ENCODE measurements around the gene FBXO48. TPM values are rescaled to one million over a fixed set of nuclear protein-coding genes. Genes with fewer than 3 reads are reported as not detected.
A peak's percentile ranks its signal among the peaks of the same experiment; 100 is the strongest.

The FBXO48 gene
- total and polyA plus RNA-seq, 10 of the 15 experiments (the other 5 are each of a cell fraction or from before 2014, with no cell fraction given) = 0.56 to 2.3 (median 1.2) TPM

DNA sequence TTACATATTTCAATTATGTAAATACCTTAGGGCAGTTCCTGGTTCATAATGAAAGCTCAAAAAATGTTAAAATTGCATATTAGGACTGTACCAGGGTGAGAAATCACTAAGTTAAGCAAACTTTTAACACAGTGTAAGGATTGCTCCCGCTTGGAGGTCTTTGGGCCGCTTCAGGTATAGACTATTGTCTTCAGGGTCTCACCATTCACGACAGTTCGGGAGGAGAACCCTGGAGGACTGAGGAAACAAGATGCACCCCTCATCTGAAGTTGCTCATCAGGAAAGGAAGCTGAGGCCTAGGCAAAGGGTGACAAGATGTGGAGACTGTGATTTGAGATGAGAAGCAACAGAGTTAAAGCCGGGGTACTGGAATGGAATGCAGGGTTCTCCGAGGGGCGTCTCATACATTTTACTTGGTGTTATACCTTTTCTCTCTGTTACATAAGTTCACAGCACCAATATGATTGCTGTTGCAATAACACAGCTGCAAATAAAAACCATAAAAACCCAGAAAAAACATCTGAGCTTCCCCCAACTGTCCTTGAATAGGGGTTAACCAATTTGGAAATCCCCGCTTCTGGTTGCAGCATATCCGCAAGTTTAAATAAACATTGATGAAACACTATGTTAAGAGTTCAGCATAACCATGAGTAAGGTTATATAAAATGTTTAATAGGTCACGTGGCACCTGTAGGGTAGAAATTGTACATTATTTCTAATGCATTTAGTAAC lies 40.1 kb downstream of the FBXO48 start (continued):
- TF ChIP-seq RUNX3 (IDR thresholded peaks at IDR 0.05; ENCODE audit: low read length) = peak; percentile 96
- TF ChIP-seq CREM (IDR thresholded peaks at IDR 0.05; ENCODE audit: low read depth) = no peak
- TF ChIP-seq, protein P1, sequence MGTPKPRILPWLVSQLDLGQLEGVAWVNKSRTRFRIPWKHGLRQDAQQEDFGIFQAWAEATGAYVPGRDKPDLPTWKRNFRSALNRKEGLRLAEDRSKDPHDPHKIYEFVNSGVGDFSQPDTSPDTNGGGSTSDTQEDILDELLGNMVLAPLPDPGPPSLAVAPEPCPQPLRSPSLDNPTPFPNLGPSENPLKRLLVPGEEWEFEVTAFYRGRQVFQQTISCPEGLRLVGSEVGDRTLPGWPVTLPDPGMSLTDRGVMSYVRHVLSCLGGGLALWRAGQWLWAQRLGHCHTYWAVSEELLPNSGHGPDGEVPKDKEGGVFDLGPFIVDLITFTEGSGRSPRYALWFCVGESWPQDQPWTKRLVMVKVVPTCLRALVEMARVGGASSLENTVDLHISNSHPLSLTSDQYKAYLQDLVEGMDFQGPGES (IDR thresholded peaks at IDR 0.05) = no peak
- no peak; the same call in 1 of the 2 replicates for TF ChIP-seq GATAD2B (conservative IDR thresholded peaks at IDR 0.05; ENCODE audit: low read depth)
- no peak for TF ChIP-seq PML (IDR thresholded peaks at IDR 0.05; ENCODE audit: low read length)
- TF ChIP-seq SRF (IDR thresholded peaks at IDR 0.05; ENCODE audit: low read depth in 2 of 2, low read length in 2 of 2) = no peak
- TF ChIP-seq RFX5 (IDR thresholded peaks at IDR 0.05; ENCODE audit: low read depth, low read length) = no peak
- TF ChIP-seq STAT1 (conservative IDR thresholded peaks at IDR 0.05) = no peak
- TF ChIP-seq IKZF2 (IDR thresholded peaks at IDR 0.05) = peak; percentile 15 to 51; a peak in 3 of 4 replicates
- TF ChIP-seq RCOR1 (conservative IDR thresholded peaks at IDR 0.05; ENCODE audit: low read depth, low read length) = no peak
- no peak for TF ChIP-seq PAX8 (IDR thresholded peaks at IDR 0.05)

DNA sequence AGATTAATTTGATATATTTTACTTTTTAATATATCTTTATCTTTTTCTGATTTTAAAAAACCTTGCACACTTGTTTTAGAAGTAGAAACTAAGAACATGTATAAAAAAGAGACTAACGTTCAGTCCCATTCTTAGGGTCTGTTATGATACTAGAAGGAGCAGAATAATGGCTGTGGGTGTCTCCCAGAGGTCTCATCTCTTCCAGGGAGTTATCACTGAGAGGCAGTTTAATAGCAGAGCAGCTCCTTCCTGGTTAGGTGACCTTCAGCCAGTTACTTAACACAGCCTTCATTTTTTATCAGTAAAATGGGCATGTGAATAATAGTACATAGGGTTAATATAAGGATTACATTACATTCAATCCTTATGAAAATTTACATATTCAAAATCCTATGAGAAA lies 40.6 kb downstream of the FBXO48 start:
- peaks cover 57% of the 10 kb centered on the region for H3K4me1 ChIP-seq (ENCODE audit: control insufficient read depth, insufficient read depth, low read length)
- FAIRE-seq = no peak

More for the DNA sequence above, 40.6 kb downstream of the FBXO48 start:
- H3K27ac ChIP-seq (ENCODE audit: control insufficient read depth, insufficient read depth) = peak overlapping the region; percentile 88
- no peak for ATAC-seq
- H3K4me2 ChIP-seq (ENCODE audit: control insufficient read depth, insufficient read depth) = 0 out of 2 replicates have a peak overlapping the region, but pooled peaks have one; percentile 39
- in situ Hi-C loops (cut with MboI) = loop anchor here (25.0 kb wide), 1 partner anchor 1989 kb away; the partner anchor contains the start of gene MEIS1
- H3K4me3 ChIP-seq = 0 out of 2 replicates have a peak overlapping the region, but pooled peaks have one; percentile 11
- no peaks in the 10 kb centered on the region; the same call in 2 of the 3 replicates for H3K9me3 ChIP-seq (replicated peaks; ENCODE audit: control insufficient read depth, insufficient read depth, low read length)
- WGBS (ENCODE audit: insufficient coverage, insufficient replicate concordance, low lambda C conversion rate, missing lambda C conversion rate) = 57% methylated on average over 1 of the region's 1 CpG
- intact Hi-C loops (cut with micrococcal nuclease; ENCODE audit: unreplicated experiment) = no loop called here
- ChIA-PET SMC1A (ENCODE audit: uncharacterized antibody, unreplicated experiment) (interaction anchor here (1.0 to 11.0 kb wide), 17 partner anchors 12 to 242 kb away, joined by 3 to 200 read pairs (median 7); partner anchors contain the start of gene PLEK), CTCF (interaction anchor here (0.8 to 8.8 kb wide), 9 partner anchors 10 to 65 kb away, joined by 3 to 91 read pairs (median 4); no protein-coding TSS in a partner anchor), RAD21 (ENCODE audit: unreplicated experiment) (interaction anchor here (0.9 to 7.8 kb wide), 15 partner anchors 8 to 61 kb away, joined by 3 to 116 read pairs (median 5); partner anchors contain the start of genes APLF, FBXO48 and PLEK), POLR2A (interaction anchor here (0.7 to 6.3 kb wide), 7 partner anchors 8 to 59 kb away, joined by 3 to 69 read pairs (median 14); no protein-coding TSS in a partner anchor)
- no peak for DNase-seq (ENCODE audit: low read depth, low spot score)
- no peak overlapping the region; the same call in 1 of the 2 replicates for H3K9ac ChIP-seq (ENCODE audit: control insufficient read depth, insufficient read depth, low read length)
- TF ChIP-seq MXI1 (IDR thresholded peaks at IDR 0.05; ENCODE audit: low read depth, low read length) (no peak), HCFC1 (IDR thresholded peaks at IDR 0.05; ENCODE audit: low read length) (no peak), POLR2AphosphoS2 (IDR thresholded peaks at IDR 0.05; ENCODE audit: low read depth, low read length) (no peak), POLR2A (IDR thresholded peaks at IDR 0.05; ENCODE audit: low read depth, low read length) (0 out of 2 replicates have a peak, but pooled peaks have one; percentile 6), ZBED1 (IDR thresholded peaks at IDR 0.05; ENCODE audit: borderline replicate concordance) (peak; percentile 53; the same call in 1 of the 2 replicates), RBBP5 (conservative IDR thresholded peaks at IDR 0.05) (no peak), CHD1 (IDR thresholded peaks at IDR 0.05; ENCODE audit: low read depth, low read length) (no peak), SIN3A (IDR thresholded peaks at IDR 0.05; ENCODE audit: low read depth, low read length) (no peak), SMAD1 (IDR thresholded peaks at IDR 0.05; ENCODE audit: low read depth, partially characterized antibody) (no peak)
- TF ChIP-seq, protein P2, sequence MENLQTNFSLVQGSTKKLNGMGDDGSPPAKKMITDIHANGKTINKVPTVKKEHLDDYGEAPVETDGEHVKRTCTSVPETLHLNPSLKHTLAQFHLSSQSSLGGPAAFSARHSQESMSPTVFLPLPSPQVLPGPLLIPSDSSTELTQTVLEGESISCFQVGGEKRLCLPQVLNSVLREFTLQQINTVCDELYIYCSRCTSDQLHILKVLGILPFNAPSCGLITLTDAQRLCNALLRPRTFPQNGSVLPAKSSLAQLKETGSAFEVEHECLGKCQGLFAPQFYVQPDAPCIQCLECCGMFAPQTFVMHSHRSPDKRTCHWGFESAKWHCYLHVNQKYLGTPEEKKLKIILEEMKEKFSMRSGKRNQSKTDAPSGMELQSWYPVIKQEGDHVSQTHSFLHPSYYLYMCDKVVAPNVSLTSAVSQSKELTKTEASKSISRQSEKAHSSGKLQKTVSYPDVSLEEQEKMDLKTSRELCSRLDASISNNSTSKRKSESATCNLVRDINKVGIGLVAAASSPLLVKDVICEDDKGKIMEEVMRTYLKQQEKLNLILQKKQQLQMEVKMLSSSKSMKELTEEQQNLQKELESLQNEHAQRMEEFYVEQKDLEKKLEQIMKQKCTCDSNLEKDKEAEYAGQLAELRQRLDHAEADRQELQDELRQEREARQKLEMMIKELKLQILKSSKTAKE (IDR thresholded peaks at IDR 0.05; ENCODE audit: low read depth, poor library complexity, severe bottlenecking) = no peak
- no peaks in the 10 kb centered on the region for H3K27me3 ChIP-seq (replicated peaks in 1 of 2; ENCODE audit: control insufficient read depth in 2 of 2, insufficient read depth in 2 of 2, low read length in 1 of 2)
- H4K20me1 ChIP-seq (ENCODE audit: control insufficient read depth, insufficient read depth) = no peaks in the 10 kb centered on the region
- BruUV-seq (replicated peaks) = no TSS peak
- H3K79me2 ChIP-seq (ENCODE audit: control insufficient read depth, insufficient read depth, low read length) = no peaks in the 10 kb centered on the region; the same call in 1 of the 2 replicates
- peak overlapping the region; percentile 24; the same call in 1 of the 2 replicates for H2AFZ ChIP-seq (ENCODE audit: control insufficient read depth, low read depth, low read length)
- H3K36me3 ChIP-seq (ENCODE audit: control insufficient read depth in 2 of 2, insufficient read depth in 2 of 2, low read length in 1 of 2) = no peaks in the 10 kb centered on the region
